Activated T-cell treated with anti-CD3 and anti-CD28 coated beads, Interleukin-2, amount 50 U/mL, for 72 hours (primary cell): Measurements from ENCODE around the gene UBE2Z. TPM values are rescaled to one million over a fixed set of nuclear protein-coding genes. Genes with fewer than 3 reads are reported as not detected.
A peak's percentile ranks its signal among the peaks of the same experiment; 100 is the strongest.

ENCODE experiments used
- ATAC-seq, 2 donors: fragments of 150-1000 bp; cut with Tn5 transposase; replicated peaks in 1 of 2; 2 replicates each; pipeline ENCODE4 v1.10.0; 2021; ENCODE audit warnings: moderate library complexity in 2 of 2, mild to moderate bottlenecking in 1 of 2
- DNase-seq, 2 donors: peaks; one replicate each; pipeline ENCODE4 v3.0.0; 2021 to 2022; ENCODE audit warnings: mixed read lengths in 1 of 2
- H3K27ac Mint-ChIP-seq: one replicate; pipeline ENCODE4 v1.8.0; 2022; ENCODE audit warnings: mild to moderate bottlenecking, moderate library complexity, mixed read lengths
- H3K27me3 Mint-ChIP-seq: one replicate; pipeline ENCODE4 v1.8.0; 2022; ENCODE audit warnings: low read depth, mixed read lengths
- H3K36me3 Mint-ChIP-seq, 2 donors: one replicate each; pipeline ENCODE4 v1.8.0; 2022; ENCODE audit warnings: mixed read lengths in 2 of 2, mild to moderate bottlenecking in 1 of 2; ENCODE audit not compliant: insufficient read depth in 2 of 2
- H3K4me1 Mint-ChIP-seq: one replicate; pipeline ENCODE4 v1.8.0; 2022; ENCODE audit warnings: low read depth, mixed read lengths
- H3K4me3 Mint-ChIP-seq, 2 donors: one replicate each; pipeline ENCODE4 v1.8.0; 2022; ENCODE audit warnings: mild to moderate bottlenecking in 2 of 2, mixed read lengths in 2 of 2, moderate library complexity in 2 of 2
- H3K9me3 Mint-ChIP-seq, 2 donors: one replicate each; pipeline ENCODE4 v1.8.0; 2022; ENCODE audit warnings: mixed read lengths in 2 of 2
- total RNA-seq, 2 donors: library from RNA; stranded (reverse); gene quantifications; one replicate each; pipeline ENCODE4 v1.2.3, GENCODE V29; 2022

Gene UBE2Z
- total RNA-seq, 2 donors from 2014 or later: 133 to 191 TPM

DNA sequence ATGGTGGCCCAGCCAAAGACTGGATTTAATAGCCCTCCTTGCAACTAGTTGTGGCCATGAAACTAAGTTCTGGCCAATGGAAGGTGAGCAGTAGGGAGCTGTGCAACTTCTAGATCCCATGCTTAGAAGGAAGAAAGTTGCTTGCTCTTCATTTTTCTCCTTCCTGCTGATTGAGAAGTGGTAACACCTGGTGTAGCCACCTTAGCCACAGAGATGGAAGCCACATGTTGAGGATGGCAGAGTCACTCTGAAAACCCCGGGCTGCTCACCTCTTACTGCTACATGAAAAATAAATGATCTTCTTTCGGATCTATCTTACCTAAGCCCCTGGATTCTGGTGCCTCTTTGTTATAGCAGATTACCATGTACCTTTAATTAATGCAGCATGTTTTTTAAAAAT, 25.9 kb upstream of the UBE2Z start:
- H3K27me3 Mint-ChIP-seq: no peaks in the 10 kb centered on the region
- H3K27ac Mint-ChIP-seq: no peak overlapping the region
- H3K4me1 Mint-ChIP-seq: peaks cover 8% of the 10 kb centered on the region
- H3K36me3 Mint-ChIP-seq: no peaks in the 10 kb centered on the region
- ATAC-seq: no peak
- H3K4me3 Mint-ChIP-seq: no peak overlapping the region
- no peaks in the 10 kb centered on the region for H3K9me3 Mint-ChIP-seq
- DNase-seq: no peak

DNA sequence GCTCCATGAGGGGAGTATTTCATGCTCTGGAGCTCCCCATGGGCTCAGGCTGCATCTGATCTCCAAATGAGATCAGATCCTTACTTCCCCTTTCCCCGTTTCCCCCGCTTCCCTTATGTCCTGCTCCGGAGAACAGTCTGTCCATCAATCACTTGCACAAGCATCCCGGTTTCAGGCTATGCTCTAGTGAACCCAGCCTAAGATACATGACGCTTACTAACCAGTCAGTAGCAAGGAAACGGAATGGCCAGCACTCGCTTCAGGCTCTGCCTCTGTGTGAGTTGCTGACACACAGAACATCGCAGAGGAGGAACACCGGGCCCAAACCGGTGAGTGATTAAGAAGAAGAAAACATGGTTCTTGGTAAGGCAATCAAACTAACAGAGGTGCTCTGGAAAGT, 25.0 kb upstream of the UBE2Z start:
- no peaks in the 10 kb centered on the region for H3K36me3 Mint-ChIP-seq
- H3K4me1 Mint-ChIP-seq: peaks cover 8% of the 10 kb centered on the region
- no peak overlapping the region for H3K4me3 Mint-ChIP-seq
- H3K27me3 Mint-ChIP-seq: no peaks in the 10 kb centered on the region
- DNase-seq: no peak
- no peak for ATAC-seq
- no peak overlapping the region for H3K27ac Mint-ChIP-seq
- no peaks in the 10 kb centered on the region for H3K9me3 Mint-ChIP-seq

DNA sequence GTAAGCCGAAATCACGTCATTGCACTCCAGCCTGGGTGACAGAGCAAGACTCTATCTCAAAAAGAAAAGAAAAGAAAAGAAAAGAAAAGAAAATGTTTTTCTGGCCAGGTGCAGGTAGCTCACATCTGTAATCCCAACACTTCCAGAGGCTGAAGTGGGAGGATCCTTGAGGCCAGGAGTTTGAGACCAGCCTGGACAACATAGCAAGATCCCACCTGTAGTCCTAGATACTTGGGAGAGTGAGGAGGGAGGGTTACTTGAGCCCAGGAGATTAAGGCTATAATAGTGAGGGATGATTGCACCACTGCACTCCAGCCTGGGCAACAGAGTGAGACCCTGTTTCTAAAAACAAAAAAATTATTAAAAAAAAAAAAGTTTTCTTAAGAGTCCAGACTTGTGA, 18.1 kb upstream of the UBE2Z start:
- ATAC-seq: no peak
- Mint-ChIP-seq H3K36me3 (peaks cover 0 to 5% of the 10 kb centered on the region in 2 donors), H3K4me3 (no peak overlapping the region), H3K27ac (no peak overlapping the region), H3K9me3 (no peaks in the 10 kb centered on the region), H3K4me1 (peaks cover 37% of the 10 kb centered on the region), H3K27me3 (no peaks in the 10 kb centered on the region)
- no peak for DNase-seq

GRCh38 chr17:48892940-48893645, 15.1 kb upstream of the UBE2Z start:
- Mint-ChIP-seq H3K36me3 (peaks cover 5 to 7% of the 10 kb centered on the region in 2 donors), H3K9me3 (no peaks in the 10 kb centered on the region), H3K27ac (peak overlapping the region; percentile 93), H3K27me3 (no peaks in the 10 kb centered on the region), H3K4me1 (peaks cover 59% of the 10 kb centered on the region), H3K4me3 (peak overlapping the region; percentile 94 to 96)
- DNase-seq (no peak), ATAC-seq (no peak)

- Mint-ChIP-seq H3K9me3 (no peaks in the 10 kb centered on the region), H3K36me3 (peaks cover 5 to 7% of the 10 kb centered on the region in 2 donors), H3K4me3 (peak overlapping the region; percentile 94 to 96), H3K4me1 (peaks cover 59% of the 10 kb centered on the region), H3K27me3 (no peaks in the 10 kb centered on the region), H3K27ac (peak overlapping the region; percentile 93)
- DNase-seq: no peak
- no peak for ATAC-seq
Measured at GRCh38 chr17:48893646-48894508, 14.3 kb upstream of the UBE2Z start.

GRCh38 chr17:48894886-48895285, 13.3 kb upstream of the UBE2Z start:
- DNase-seq (no peak), ATAC-seq (no peak)
- Mint-ChIP-seq H3K27me3 (no peaks in the 10 kb centered on the region), H3K4me1 (peaks cover 59% of the 10 kb centered on the region), H3K9me3 (no peaks in the 10 kb centered on the region), H3K36me3 (peaks cover 5 to 7% of the 10 kb centered on the region in 2 donors), H3K27ac (no peak overlapping the region), H3K4me3 (no peak overlapping the region)

GRCh38 chr17:48901241-48901640, 7.0 kb upstream of the UBE2Z start:
- Mint-ChIP-seq H3K36me3 (peaks cover 0 to 2% of the 10 kb centered on the region in 2 donors), H3K27me3 (no peaks in the 10 kb centered on the region), H3K4me1 (peaks cover 13% of the 10 kb centered on the region), H3K27ac (no peak overlapping the region), H3K9me3 (no peaks in the 10 kb centered on the region), H3K4me3 (no peak overlapping the region)
- ATAC-seq: no peak
- no peak for DNase-seq

DNA sequence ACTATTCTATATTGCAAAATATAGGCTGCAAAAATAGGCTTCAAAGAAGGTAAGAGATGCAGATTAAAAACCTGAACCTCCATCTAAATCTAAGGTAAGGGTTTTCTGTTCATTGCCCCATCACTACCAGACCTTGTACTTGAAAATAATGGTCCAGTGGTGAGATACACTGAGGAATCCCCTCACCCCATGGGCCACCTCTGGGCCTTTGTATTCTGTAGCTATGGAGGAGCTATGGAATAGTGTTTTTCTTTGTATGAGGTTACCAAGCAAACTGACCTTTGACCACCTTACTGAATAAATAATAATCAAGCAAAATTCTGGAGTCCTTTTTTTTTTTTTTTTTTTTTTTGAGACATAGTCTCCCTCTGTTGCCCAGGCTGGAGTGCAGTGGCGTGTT, 4.8 kb upstream of the UBE2Z start:
- Mint-ChIP-seq H3K4me1 (peaks cover 17% of the 10 kb centered on the region), H3K9me3 (no peaks in the 10 kb centered on the region)
- no peak for ATAC-seq

GRCh38 chr17:48904428-48904827, 3.8 kb upstream of the UBE2Z start:
- ATAC-seq (no peak), DNase-seq (no peak)
- peaks cover 23% of the 10 kb centered on the region for H3K4me1 Mint-ChIP-seq
- H3K9me3 Mint-ChIP-seq: no peaks in the 10 kb centered on the region
- no peak overlapping the region for H3K27ac Mint-ChIP-seq
- no peak overlapping the region for H3K4me3 Mint-ChIP-seq
- H3K27me3 Mint-ChIP-seq: no peaks in the 10 kb centered on the region
- peaks cover 3% of the 10 kb centered on the region in 2 donors for H3K36me3 Mint-ChIP-seq

More for the DNA sequence above, 4.8 kb upstream of the UBE2Z start:
- H3K36me3 Mint-ChIP-seq: no peaks in the 10 kb centered on the region
- DNase-seq: no peak
- no peak overlapping the region for H3K27ac Mint-ChIP-seq
- no peaks in the 10 kb centered on the region for H3K27me3 Mint-ChIP-seq
- no peak overlapping the region for H3K4me3 Mint-ChIP-seq

DNA sequence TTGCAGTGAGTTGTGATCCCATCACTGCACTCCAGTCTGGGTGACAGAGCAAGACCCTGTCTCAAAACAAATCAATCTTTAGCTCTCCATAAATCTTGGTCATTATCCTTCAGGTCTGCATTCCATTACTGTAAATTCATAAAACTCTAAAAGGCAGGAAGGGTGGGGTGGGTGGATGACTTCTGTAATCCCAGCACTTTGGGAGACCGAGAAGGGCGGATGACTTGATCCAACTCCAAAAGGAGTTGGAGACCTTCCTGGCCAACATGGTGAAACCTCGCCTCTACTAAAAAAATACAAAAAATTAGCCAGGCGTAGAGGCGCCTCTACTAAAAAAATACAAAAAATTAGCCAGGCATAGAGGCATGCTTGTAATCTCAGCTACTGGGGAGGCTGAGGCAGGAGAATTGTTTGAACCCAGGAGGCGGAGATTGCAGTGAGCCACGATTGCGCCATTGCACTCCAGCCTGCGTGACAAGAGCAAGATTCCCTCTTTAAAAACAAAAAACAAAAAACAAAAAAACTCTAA, 2.2 kb upstream of the UBE2Z start:
- no peak overlapping the region for H3K4me3 Mint-ChIP-seq
- ATAC-seq (no peak), DNase-seq (no peak)
- peaks cover 12 to 15% of the 10 kb centered on the region in 2 donors for H3K36me3 Mint-ChIP-seq
- H3K4me1 Mint-ChIP-seq: peaks cover 39% of the 10 kb centered on the region
- H3K9me3 Mint-ChIP-seq: no peaks in the 10 kb centered on the region
- H3K27ac Mint-ChIP-seq: no peak overlapping the region
- H3K27me3 Mint-ChIP-seq: no peaks in the 10 kb centered on the region

- H3K9me3 Mint-ChIP-seq: no peaks in the 10 kb centered on the region
- H3K4me3 Mint-ChIP-seq: peak overlapping the region; percentile 84 to 99
- DNase-seq (no peak), ATAC-seq (peak in 1 of 2 donors; percentile 9)
- H3K27me3 Mint-ChIP-seq: no peaks in the 10 kb centered on the region
- H3K36me3 Mint-ChIP-seq: peaks cover 23 to 29% of the 10 kb centered on the region in 2 donors
- H3K4me1 Mint-ChIP-seq: peaks cover 55% of the 10 kb centered on the region
- H3K27ac Mint-ChIP-seq: peak overlapping the region; percentile 90
Measured at GRCh38 chr17:48907713-48908046, 527 bp upstream of the UBE2Z start.

DNA sequence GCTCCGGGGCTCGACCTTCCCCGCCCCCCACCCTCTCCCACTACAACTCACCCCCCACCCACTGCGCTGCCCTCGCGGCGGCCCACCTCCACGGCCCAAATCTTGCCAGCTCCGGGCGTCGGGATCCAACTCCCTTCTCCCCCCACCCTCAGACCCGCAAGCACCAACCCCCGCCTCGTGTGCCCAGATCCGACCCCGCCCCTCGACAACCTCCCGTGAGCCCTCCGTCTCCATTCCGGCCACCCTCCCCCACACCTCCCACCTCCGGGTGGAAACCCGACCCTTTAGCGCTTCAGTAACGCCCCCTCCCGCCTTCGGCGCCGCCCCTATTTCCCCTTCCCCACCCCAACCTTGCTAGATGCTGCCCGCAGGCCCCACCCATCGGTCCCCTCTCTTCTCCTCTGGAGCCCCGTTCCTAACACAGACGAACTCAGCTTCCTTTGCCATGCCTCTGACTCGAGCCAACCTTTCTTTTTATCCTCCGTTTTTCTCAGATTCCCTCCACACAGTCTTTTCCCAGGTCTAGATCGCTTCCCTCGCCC, 717 bp downstream of the UBE2Z start:
- DNase-seq: peak; percentile 93 to 95
- Mint-ChIP-seq H3K36me3 (peaks cover 29 to 38% of the 10 kb centered on the region in 2 donors), H3K27ac (peak overlapping the region; percentile 99), H3K9me3 (no peaks in the 10 kb centered on the region), H3K4me3 (peak overlapping the region; percentile 95 to 99), H3K4me1 (peaks cover 68% of the 10 kb centered on the region), H3K27me3 (no peaks in the 10 kb centered on the region)
- peak; percentile 59 to 64 for ATAC-seq

DNA sequence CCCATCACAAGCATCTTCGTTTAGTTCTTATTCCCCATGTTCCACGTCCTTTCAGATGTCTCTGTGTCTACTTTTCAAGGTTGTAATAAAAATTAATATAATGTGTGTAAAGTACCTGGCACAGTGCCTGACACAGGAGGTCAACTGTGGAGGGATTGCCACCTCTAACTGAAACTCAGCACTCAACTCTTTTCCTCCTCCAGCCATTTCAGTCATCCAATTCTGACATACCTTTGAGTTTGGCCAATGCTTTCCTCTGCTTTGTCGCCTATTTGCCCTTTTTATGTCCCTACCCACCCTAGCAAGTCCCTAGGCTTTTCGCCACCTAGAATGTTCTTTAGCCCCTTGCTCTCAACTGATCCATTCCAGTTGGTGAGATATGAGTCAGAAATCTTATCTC, 1.6 kb downstream of the UBE2Z start:
- peak overlapping the region; percentile 99 for H3K27ac Mint-ChIP-seq
- peak; percentile 26 to 34 for DNase-seq
- H3K36me3 Mint-ChIP-seq: peaks cover 35 to 45% of the 10 kb centered on the region in 2 donors
- peak overlapping the region; percentile 95 to 99 for H3K4me3 Mint-ChIP-seq
- H3K9me3 Mint-ChIP-seq: no peaks in the 10 kb centered on the region
- H3K27me3 Mint-ChIP-seq: no peaks in the 10 kb centered on the region
- ATAC-seq: peak in 1 of 2 donors; percentile 8
- H3K4me1 Mint-ChIP-seq: peaks cover 76% of the 10 kb centered on the region
